ENCODE data around the gene WDR27.
"Not testable (repeated sequence)": the region's sequence is repeated elsewhere in the genome, so short reads cannot be mapped to it uniquely, and the experiment has no call there.

The WDR27 gene

DNA sequence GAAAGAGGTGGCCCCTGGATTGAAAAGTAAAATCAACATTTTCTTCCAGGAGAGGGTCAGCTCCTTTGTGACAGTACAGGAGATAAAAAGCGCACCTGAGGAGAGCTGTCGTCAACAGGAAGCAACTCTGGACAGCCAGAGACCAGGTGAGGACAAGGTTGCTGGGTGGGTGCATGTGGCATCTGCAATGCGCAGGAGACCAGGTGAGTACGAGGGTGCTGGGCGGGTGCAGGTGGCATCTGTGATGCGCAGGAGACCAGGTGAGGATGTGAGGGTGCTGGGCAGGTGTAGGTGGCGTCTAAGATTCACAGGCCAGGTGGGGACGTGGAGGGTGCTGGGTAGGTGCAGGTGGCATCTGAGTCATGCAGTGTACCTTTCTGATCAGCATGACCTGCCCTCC is 38.4 kb downstream of the WDR27 start:
- no peak for DNase-seq (ENCODE audit: low read depth, low spot score)

DNA sequence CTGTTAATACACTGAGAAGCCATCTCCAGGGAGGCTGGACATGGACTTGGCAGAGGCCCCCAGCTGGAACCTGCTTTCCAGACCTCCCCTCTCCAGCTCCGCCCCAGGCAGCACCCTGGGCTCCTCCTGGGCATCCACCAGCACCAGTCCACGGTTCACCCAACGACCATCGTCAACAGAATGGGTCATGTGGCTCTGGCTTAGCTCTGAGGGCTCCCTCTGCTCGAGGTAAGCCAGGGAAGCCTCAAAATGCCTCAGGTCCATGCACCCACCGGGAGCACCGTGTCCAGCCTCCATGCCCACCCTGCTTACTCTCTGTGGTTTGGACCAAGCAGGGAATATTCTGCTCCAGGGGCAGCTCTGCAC is 40.5 kb downstream of the WDR27 start:
- no peak for DNase-seq (ENCODE audit: low read depth, low spot score)

DNA sequence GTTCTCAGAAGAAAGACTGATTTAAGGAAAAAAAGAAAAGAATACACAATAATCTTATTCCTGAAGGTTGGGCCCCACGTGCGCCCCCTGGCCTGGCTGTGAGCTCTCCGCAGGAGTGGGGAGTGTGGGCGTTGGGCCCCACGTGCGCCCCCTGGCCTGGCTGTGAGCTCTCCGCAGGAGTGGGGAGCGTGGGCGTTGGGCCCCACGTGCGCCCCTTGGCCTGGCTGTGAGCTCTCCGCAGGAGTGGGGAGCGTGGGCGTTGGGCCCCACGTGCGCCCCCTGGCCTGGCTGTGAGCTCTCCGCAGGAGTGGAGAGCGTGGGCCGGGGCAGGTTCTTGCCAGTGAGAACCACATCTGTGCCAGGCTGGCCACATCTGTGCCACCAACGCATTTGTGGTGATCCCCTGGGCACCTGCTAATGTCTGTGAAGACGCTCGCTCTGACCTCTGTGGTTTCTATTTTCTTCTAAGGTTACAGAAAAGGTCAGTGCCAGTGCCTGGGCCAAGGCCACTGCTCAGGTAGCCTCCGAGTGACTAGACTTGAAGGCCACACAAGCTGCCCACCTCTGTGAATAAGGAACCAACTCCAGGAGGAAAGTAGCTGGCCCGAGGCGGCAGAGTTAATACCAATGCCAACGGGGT is 41.0 kb downstream of the WDR27 start:
- no peak for DNase-seq (ENCODE audit: low read depth, low spot score)

DNA sequence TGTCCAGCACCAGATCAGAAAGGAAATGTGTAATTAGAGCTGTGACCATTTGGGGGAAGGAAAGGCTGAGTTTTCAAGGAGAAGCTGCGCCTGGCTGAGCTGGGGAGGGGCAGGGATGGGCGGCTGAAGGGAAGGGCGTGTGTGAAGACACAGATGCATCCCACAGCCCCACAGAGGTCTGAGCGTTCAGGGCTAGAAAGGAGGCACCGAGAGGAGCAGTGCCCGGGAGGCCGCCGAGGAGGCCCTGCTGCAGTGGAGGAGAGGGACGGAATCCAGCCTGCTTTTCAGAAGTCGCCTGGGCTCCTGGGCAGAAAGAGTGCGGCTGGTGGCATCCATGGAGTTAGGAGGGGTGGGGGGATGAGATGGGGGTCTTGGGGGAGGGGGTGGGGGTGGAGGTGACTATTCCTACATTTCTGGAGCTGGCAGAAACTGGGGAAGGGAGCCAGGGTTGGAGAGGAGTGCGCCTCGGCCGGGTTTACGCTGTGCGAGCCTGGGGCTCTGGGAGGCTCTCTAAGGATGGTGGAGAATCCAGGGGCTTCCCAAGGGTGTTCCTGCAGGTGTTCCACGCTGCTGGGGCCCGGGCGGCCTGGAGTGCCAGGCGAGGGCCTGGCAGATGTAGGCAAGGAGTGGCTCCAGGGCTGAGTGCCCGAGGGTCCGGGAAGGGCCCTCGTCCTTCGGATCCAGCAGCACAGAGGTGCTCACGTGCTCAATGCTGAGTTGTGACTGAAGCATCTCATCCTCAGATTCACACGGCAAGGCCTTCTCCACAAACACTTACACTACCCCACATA is 41.8 kb downstream of the WDR27 start:
- DNase-seq (ENCODE audit: low read depth, low spot score), result no peak

DNA sequence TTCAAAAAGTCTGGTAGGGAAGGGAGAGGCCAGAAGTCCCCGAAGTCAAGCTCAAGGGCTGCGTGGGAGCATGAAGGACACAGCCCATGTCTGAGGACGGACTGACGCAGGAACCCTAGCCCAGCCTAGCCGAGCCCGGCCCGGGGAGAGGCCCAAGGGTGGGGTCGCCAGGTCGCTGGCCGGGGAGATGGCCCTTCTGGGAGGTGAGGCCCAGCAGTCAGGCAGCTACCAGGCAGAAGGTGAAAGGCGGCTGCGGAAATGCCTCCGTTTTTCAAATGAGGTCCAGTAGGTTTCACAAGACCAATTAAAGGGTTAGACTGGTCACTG is 44.6 kb downstream of the WDR27 start:
- no peak for DNase-seq (ENCODE audit: low read depth, low spot score)

DNA sequence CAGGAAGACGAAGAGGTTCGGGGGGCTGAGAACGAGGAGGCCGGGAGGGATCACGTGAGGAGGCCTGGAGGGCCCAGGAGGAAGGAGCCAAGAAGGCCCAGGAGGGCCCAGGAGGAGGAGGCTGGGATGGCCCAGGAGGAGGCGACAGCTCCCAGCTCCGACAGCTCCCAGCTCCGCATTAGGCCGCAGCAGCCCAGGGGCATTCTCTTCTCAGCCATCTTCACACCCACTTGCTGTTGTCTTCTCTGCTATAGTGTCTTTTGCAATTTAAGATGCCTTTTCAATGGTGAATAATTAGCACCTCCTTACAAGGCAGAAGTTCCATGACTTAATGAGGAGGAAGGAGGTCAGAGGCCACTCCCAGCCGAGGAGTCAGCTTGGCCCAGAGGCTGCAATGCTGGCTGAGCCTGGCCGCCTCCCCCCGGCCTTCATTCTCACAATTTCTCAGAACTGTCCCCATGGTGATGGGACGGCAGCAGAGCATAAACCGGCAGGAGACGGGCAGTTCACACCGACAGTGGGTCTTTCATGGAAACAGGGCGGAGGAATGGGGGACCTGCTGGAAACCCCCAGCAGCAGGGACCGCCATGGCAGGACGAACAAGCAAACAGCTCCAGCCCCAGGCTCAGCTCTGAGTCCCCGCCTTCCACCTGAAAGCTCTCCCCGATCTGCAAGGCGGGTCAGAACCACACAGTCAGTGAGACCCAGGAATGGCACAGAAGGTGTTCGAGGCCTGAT is 45.1 kb downstream of the WDR27 start:
- peak; percentile 82 for DNase-seq (ENCODE audit: low read depth, low spot score)

DNA sequence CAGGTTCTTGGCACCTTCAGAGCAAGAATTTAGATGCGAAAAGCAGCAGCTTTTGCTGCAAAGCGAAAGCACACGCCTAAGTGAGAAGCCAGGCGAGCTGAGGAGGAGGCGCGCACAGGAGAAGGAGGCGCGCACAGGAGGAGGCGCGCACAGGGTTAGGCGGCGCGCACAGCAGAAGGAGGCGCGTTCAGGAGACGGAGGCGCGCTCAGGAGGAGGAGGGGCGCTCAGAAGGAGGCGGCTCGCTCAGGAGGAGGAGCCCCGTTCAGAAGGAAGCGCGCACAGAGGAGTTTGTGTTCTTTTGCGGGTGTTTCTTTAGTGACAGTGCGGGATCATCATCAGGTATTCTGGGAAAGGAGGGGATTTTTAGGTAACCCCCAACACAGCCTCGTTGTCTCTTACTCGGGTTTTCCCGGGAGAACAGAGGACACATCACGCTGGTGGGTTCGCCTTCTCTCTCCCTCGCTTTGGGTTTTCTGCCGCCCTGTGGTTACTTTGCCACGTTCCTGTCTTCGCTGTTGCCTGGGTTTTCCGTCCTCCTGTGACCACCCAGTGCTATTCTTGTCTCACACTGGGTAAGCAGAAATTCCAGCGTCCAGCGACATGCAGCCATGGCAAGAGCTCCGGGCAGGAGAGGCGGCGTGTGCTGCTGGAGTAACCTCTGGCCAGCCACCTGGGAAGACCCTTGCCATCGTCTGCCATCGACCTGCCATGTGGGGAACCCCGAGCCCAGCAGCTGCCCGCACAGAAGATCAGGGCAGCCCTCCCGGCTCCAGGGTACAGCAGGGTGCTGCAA is 47.0 kb downstream of the WDR27 start:
- DNase-seq (ENCODE audit: low read depth, low spot score), result peak; percentile 87

DNA sequence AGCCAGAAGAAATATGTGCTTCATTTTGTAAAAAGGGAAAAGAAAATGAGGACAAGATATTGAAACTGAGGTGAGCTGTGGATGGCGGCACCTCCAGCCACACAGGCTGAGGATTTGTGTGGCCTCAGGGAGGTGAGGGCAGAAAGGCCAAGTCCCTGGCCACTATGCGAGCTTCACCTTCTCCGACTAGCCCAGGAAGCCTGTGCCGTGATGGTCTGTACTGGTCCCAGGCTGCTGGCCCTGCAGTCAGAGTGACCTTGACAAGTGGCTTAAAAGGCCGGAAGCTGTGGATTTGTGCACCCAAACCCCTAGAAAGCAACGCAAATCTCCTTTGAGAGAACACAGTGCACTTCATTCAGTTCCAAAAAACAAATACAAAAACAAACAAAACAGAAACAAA is 48.1 kb downstream of the WDR27 start:
- DNase-seq (ENCODE audit: low read depth, low spot score), result no peak

DNA sequence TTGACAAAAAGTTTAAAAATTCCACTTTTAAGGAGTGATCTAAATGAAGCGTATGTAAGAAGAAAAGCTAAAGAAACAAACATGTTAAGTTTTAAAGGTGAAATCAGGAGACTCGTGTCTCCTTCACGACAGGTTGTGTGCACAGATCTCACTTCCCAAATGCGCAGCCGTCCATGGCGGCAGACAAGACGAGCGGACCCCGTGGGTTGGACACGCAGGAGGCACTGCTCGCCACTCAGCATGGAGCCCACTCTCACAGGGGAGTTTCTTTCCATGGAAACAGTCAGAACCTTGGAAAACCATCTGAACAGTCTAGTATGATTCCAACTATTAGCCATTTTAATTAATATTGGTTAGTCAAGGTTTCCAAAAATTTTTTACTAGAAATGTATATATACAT is 48.9 kb downstream of the WDR27 start:
- DNase-seq (ENCODE audit: low read depth, low spot score), result no peak

DNA sequence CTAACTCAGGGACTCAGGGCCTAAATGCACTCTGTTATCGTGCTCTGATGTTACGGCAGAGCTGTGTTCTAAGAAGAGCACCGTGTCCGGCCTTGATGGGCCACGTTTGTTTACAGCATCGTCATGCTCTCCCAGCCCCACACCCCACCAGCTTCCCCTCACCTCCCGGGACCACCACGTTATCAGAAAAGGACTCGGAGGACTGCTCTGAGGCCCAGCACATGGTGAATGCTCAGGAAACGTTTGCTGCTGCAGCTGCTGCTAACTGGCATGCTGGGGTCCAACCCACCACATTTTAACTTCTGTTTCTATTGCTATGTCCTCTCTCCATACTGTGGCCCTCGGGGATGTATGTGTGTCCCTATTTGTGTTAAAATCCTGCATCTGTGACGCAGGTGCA is 50.3 kb downstream of the WDR27 start:
- no peak for DNase-seq (ENCODE audit: low read depth, low spot score)

DNA sequence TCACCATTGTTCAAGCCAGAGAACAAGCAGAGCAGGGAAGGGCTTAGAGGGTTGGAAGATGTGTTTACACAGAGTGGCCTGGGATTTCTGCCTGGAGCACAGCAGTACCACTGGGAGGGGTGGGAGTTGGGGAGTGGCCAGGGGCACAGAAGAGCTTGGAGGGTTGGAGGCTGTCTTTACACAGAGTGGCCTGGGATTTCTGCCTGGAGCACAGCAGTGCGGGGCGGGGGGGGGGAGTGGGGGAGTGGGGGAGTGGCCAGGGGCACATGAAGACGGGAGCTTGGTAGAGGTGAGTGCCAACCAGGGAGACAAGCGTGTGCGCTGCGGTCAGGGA is 50.9 kb downstream of the WDR27 start:
- no peak for DNase-seq (ENCODE audit: low read depth, low spot score)

DNA sequence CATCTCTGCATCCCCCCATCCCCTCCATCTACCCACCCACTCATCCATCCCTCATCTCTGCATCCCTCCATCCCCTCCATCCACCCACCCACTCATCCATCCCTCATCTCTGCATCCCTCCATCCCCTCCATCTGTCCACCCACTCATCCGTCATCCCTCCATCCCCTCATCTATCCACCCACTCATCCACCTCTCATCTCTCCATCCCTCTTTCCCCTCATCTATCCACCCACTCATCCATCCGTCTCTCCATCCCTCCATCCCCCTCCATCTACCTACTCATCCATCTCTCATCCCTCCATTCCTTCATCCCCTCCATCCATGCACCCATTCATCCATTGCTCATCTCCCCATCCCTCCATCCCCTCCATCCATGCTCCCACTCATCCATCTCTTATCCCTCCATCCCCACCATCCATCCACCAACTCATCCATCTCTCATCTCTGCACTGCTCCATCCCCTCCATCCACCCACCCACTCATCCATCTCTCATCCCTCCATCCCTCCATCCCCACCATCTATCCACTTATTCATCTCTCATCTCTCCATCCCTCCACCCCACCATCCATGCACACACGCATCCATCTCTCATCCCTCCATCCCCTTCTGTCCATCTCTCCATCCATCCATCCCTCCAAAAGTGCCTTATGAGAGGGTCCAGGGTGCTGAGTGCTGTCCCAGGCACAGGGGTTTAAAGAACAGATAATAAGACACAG is 51.4 kb downstream of the WDR27 start:
- DNase-seq (ENCODE audit: low read depth, low spot score), result no peak

DNA sequence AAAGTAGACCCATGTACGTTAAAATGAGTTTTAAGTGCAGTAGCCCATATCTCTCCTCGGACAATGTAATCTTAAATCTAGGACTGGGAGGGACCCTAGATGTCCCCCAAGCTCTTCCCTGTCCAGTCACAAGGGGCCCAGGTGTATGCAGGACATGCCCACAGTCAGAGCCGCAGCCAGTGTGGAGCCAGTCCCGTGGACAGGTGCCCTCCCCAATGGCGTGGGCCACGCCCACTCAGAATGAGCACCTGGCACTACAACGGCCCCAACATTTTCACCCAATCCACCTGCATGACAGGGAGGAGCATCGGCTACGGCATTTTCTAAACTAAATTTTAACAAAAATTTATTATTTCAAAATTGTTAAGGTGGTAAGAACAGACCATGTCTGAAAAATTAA is 53.2 kb downstream of the WDR27 start:
- no peak for DNase-seq (ENCODE audit: low read depth, low spot score)

DNA sequence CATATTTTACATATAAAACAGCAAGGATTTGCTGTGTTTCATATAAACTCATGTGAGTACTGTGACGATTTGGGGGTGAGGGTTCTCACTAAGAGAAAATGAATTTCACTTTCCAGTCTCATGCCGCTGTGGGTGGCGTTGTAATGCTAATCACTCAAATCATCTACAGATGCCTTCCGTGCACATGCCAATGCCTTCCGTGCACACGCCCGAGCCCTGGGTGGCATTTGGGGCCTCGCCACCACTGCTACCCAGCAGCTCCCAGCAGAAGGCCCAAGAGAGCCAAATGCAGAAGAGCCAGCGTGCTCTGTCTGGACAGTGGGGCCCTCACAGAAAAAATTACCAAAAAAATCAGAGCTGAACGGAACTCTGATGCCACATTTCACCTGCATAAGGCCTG is 53.7 kb downstream of the WDR27 start:
- no peak for DNase-seq (ENCODE audit: low read depth, low spot score)

DNA sequence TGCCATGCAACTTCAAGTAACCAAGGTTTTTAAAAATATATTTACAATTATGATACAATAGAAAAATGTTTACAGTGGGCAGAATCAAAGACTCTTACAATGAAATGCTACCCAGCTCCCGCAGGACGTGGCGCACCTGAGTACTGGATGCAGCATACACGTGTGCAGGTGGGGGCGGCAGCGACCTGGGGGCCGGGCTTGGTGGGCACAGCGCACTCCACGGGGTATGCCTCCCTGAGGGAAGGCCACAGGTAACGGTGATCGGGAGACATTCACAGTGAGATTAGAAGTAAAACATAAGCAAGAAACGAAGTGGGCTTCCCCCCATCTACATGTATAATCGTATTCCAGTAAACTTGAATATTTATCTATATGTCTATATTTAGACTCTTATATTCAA is 54.2 kb downstream of the WDR27 start:
- no peak for DNase-seq (ENCODE audit: low read depth, low spot score)

DNA sequence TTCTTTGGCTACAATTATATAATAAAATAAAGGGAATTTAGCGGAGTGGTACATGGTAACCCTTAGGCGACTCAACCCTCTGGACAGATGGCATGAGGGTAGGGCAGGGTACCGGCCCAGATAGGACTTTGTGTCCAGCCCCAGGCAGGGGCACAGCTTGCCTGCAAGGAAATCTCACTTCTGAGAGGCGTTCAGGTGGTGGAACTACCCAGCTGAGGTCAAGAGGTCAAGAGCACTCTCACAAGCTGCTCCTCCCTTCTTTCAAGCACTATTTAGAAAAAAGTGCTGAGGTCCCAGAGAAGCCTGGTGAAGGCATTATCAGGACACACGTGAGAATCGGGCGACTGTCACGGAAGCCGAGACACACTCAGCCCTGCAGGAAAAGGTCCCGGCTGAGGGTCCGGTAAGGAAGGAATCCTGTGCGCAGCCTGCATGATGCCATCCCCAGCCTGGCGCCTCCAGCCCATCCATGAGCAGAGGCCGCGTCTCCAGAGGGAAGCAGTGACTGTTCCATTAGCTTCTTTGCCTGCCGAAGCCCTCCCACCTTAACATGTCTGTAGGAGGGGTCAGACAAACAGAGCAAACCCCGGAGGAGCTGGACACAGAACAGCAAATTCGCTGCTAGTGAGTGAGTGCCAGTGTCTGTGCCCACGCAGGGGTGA is 54.8 kb downstream of the WDR27 start:
- no peak for DNase-seq (ENCODE audit: low read depth, low spot score)

DNA sequence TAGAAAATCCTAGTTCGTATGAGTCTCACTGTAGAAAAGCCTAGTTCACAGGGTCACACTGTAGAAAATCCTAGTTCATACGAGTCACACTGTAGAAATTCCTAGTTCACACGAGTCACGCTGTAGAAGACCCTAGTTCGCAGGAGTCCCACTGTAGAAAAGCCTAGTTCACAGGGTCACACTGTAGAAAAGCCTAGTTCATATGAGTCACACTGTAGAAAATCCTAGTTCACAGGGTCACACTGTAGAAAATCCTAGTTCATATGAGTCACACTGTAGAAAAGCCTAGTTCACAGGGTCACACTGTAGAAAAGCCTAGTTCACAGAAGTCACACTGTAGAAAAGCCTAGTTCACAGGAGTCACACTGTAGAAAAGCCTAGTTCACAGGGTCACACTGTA is 56.4 kb downstream of the WDR27 start:
- DNase-seq (ENCODE audit: low read depth, low spot score), result not testable (repeated sequence)

DNA sequence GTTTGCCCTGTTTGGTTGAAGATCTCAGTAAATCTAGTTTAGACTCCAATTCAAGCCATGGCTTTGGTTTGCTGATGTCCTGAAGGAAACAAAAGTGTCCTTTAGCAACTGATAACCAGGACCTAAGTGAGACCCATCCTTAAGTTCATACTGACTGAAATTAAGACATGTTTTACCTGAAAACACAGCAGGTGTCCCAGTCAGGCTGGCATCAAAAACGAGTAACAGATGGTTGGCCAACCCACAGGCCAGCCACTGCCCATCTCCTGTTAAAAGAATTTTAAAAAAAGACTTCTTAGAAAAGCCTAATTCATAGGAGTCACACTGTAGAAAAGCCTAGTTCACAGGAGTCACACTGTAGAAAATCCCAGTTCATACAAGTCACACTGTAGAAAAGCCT is 58.3 kb downstream of the WDR27 start:
- DNase-seq (ENCODE audit: low read depth, low spot score), result no peak

DNA sequence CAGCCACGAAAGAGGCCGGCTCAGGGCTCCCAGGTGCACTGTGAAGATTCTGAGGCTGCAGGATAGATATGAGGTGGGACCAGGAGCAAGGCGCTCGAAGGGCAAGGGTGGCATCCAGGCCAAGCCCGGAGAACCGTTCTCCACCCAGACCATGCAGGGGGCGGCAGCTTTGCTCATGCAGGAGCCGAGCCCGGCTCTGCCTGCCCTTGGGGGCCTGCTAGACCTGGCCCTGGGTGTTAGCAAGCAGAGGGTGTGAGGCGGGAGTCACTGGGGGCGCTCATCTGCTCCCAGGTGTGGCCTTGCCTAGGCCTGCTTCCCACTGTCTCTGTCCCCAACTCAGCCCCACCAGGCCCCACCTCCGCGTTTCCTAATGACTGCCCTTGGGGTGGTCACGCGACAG is 59.4 kb downstream of the WDR27 start:
- no peak for DNase-seq (ENCODE audit: low read depth, low spot score)

DNA sequence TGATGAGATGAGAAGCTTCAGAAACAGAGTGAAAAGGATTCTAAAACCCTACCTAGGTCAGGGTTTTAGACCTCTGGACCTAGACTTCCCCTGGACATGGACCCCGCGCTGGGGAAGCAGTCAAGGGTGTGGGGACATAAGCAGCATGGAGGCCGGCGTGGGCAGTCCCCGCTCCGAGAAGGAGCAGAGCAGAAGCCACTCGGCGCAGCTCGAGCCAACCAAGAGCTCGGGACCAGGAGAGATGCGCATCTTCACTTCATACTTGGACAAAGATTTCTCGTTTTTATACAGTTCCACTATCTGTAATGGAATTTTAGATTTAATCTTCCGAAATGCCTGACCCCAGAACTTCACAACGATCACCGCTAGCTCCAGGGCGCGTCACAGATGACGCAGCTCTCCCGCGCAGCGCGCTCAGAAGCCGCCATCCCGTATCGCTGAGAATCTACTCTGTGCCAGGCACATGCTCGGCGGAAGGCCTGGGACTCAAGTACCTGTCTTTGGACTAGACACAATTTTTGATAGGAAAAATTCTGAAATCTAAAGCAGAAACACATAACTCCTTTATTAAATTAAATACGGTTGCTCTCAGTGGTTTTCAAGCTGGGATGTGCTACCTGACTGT is 60.3 kb downstream of the WDR27 start:
- DNase-seq (ENCODE audit: low read depth, low spot score), result no peak

DNA sequence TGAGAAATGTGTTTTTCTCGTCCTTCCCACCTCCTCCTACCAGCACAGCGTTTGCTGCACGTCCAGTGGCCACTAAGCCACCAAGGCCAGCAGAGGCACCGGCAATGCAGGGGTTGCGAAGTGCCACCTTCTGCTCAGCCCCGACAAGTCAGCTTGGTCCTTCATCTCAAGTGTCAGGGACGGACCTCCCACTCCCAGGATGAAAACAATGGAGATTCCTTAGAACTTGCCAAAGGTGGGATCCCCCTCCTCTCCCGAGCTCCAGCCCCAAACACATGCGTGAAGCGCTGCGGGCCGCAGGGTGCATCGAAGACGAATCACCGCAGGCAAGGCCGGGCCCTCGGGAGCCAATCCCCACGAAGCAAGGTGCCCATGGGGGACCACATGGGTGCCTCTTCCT is 60.8 kb downstream of the WDR27 start:
- no peak for DNase-seq (ENCODE audit: low read depth, low spot score)
